A375 (cell line): ENCODE data around the gene VWA1. TPM values are rescaled to one million over a fixed set of nuclear protein-coding genes. Genes with fewer than 3 reads are reported as not detected.

Source experiments
- total RNA-seq: library from RNA; depleted of rRNA; stranded (reverse); fragments of >200 nt; shearing (Covaris generic); gene quantifications from 2 replicates; pipeline ENCODE4 v1.2.3, GENCODE V29; 2014; rRNA removed

Gene VWA1, protein sequence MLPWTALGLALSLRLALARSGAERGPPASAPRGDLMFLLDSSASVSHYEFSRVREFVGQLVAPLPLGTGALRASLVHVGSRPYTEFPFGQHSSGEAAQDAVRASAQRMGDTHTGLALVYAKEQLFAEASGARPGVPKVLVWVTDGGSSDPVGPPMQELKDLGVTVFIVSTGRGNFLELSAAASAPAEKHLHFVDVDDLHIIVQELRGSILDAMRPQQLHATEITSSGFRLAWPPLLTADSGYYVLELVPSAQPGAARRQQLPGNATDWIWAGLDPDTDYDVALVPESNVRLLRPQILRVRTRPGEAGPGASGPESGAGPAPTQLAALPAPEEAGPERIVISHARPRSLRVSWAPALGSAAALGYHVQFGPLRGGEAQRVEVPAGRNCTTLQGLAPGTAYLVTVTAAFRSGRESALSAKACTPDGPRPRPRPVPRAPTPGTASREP
- total RNA-seq = 1.9 and 4.9 TPM in 2 replicates

DNA sequence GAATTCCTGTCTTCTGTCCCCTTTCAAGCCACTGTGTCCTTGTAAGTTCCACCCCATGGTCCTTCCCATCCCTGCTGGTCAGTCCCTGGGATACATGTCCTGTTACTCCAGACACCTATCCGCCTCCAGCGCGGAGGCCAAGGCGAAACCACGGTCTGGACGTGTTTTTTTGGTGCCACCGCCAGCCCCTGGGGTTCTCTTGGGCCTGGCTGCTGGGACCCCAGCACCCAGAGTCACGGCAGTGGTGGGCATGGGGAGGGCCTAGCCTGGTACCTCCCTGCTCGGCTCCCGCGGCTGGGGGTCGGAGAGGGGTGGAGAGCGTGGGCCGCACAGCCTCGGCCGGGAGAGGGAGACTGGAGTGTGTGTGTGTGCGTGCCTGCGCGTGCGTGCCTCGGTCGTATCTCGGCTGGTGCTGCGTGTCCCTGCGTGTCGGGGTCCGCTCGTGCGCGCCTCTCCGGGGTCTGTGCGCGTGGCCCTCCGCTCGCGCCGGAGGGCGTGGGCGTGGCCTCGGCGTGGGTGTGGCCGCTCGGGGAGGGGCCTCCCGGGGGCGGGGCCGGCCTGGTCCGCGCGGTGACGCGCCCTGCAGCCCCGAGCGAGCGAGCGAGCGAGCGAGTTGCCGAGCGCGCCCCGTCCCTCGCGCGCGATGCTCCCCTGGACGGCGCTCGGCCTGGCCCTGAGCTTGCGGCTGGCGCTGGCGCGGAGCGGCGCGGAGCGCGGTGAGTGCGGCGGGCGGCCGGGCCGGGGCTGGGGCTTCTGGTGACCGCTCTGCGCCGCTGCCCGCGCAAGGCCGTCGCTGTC, at the start of gene VWA1:
Gene VWA1, plus strand, starts transcription at position 585 of the 798 bp plus-strand sequence. Its CDS starts 59 bp downstream, at position 644.

DNA sequence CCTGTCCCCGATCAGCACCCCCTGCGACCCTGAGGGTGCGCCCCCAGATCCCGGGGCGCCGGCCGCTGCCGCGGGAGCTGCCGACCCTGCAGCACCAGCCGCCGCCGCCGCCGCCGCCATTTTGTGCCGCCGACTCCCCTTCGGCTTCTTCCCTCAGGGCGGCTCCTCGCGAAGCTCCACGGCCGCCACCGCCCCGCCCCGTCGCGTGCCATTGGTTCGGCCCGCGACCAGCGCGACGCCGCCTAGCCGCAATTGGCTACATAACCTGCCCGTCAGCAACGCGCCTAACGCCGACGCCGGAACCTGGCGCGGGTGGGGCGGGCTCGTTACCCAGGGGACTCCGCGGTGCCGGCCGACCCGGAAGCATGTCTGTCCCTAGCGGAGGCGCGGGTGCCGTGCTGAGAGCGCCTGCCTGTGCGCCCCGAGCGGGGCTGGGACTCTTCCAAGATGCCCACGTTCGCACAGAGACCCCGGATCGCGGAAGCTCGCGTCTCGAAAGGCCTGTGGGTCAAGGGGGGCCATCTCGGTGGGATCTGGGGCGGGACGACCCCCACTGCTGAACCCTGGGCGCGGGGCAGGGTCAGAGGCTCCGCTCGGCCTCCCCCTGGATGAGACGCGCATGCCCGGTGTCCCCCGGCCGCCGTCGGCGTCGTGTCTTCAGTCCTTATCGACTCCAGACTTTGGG, 36.2 kb upstream of the VWA1 start, which contains the start of gene CCNL2:
Gene CCNL2, minus strand, starts transcription at position 149 of the 685 bp plus-strand sequence. Its CDS starts 29 bp downstream, at position 120.

DNA sequence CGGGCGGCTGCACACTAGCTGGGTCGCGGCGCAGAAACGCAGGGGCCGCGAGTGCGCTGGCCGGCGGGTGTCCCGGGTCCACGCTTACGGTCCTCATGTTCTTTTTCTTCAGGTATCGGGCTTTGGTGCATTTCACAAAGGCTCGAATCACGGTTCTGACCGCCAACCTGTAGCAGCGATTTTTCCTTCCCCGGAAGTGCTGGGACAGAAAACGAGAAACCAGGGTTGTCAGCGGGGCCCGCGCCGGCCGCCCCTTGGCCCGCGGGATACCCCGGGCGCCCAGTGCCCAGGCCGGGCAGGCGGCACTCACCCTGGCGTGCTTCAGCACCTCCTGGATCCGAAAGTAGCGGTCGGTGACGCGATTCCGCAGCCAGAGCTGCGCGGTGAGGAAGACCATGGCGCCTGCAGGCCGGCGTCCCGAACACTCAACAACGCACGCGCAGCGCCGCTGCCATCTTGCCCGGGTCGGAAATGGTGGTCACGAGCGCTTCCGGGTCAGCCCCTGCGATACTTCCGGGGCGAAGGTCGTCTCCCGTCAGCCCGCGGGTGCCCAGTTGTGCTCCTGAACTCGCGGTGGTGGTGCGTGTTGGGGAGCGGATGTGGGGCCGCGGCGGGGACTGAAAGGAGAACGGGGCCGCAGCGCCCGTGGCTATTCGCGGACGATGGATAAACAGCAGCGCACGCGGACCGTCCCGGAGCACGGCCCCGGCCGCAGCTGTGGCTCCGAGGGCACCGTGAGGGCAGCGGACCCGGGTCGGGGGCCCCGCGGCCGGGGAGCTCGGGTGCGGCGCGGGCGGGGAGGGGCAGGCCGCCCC, 28.5 kb upstream of the VWA1 start, which contains the start of gene MRPL20:
Gene MRPL20, minus strand, starts transcription at position 473 of the 815 bp plus-strand sequence. Its CDS starts 76 bp downstream, at position 397.

DNA sequence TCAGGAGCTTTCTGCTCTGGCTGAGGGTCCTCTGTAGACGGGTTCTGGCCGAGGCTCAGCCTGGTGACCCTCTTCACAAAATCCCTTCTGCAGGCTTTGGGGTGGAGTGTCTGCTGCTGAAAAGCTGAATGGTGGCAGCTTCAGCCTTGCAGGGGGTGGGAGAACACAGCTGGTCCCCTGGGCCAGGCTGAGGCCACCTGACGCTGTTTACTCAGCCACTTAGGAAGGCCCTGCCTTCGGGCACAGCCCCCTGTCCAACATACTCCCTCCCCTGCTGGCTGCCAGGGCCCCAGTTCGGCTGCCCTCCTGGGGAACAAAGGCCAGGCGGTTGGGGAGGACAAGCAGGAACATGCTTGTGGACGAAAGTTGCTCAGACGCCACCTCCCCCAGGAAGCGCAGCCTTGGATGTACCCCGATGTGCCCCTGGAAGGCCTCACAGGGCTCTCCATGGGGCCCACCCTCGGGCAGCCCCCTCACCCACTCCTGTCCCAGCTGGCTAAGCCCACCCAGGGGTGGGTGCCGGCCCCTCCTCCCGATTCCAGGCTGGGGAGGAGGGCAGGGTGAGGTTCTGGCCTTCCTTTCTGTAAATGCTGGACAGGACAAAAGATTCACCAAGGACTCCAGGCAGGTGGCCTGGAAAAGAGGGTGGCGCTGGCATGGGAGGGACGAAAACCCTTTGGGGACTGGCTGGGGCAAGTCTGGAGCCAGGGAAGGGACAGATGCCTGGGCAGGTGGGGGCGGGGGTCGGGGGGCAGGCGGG, 14.2 kb upstream of the VWA1 start, which contains the start of gene ANKRD65:
Gene ANKRD65, minus strand, starts transcription at position 130 of the 760 bp plus-strand sequence. CDS start 271 bp downstream, outside the sequence.

DNA sequence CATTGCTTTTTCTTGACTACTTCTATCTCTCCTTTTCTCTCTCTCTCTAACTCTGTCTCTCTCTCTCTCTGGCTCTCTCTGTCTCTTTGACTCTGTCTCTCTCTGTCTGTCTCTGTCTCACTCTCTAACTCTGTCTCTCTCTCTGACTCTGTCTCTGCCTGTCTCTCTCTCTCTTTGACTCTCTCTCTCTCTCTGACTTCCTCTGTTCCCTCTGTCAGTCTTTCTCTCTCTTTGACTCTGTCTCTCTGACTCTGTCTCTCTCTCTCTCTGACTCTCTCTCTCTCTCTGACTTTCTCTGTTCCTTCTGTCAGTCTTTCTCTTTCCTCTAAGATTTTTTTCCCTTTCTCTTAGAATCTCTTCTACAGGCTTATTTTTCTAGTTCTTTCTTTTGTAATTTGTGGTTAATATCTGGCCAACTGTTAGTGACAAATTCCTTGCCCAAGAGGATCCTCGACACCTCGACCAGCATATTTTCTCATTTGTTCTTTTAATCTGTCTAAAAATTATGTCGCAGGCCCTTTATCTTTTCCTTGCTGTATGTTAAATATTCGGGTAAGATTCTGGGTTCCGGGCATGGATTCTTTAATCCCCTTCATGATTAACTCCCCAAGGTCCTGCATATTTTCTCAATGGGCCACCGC, 13.7 kb downstream of the VWA1 start, which contains the start of gene ATAD3C:
Gene ATAD3C, plus strand, starts transcription at position 591 of the 641 bp plus-strand sequence. CDS start 995 bp downstream, outside the sequence.

DNA sequence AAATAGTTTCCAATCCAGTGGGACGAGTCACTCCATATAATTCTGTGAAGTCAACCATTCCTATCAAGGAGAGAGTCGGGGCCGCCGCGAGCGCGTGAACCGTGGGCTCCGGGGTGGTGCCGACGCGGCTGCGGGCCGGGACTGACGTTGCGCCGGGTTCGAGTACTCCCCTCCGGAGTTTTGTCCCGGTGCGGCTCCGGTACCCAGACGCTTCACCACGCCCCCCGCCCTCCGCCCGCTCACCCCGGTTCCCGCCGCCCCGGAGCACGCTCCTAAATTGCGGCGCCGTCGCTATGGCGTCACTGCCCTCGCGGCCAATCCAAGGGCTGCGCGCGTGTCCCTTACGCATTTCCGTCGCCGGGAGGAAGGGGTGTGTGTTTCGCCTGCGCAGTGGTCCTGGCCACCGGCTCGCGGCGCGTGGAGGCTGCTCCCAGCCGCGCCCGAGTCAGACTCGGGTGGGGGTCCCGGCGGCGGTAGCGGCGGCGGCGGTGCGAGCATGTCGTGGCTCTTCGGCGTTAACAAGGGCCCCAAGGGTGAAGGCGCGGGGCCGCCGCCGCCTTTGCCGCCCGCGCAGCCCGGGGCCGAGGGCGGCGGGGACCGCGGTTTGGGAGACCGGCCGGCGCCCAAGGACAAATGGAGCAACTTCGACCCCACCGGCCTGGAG, 36.0 kb downstream of the VWA1 start, which contains the start of gene ATAD3B:
Gene ATAD3B, plus strand, starts transcription at position 377 of the 664 bp plus-strand sequence. Its CDS starts 120 bp downstream, at position 497.

Other genes starting within 250 kb of the VWA1 start
- gene TNFRSF18, start 229.1 kb upstream of the VWA1 start, total RNA-seq = not detected in 2 replicates
- not detected in 2 replicates for gene TNFRSF4, start 221.5 kb upstream of the VWA1 start, total RNA-seq
- 86.0 and 88.9 TPM in 2 replicates for gene SDF4, start 203.7 kb upstream of the VWA1 start, total RNA-seq
- gene B3GALT6, start 203.5 kb upstream of the VWA1 start, total RNA-seq = 28.7 and 31.5 TPM in 2 replicates
- 2.5 and 7.0 TPM in 2 replicates for gene C1QTNF12, start 189.0 kb upstream of the VWA1 start, total RNA-seq
- gene UBE2J2, start 161.8 kb upstream of the VWA1 start, total RNA-seq = 97.6 and 120 TPM in 2 replicates
- 1.2 and 2.1 TPM in 2 replicates for gene SCNN1D, start 155.3 kb upstream of the VWA1 start, total RNA-seq
- gene ACAP3, start 127.8 kb upstream of the VWA1 start, total RNA-seq = 30.1 and 39.1 TPM in 2 replicates
- gene PUSL1, start 127.1 kb upstream of the VWA1 start, total RNA-seq = 34.9 and 47.2 TPM in 2 replicates
- gene INTS11, start 111.0 kb upstream of the VWA1 start, total RNA-seq = 138 and 141 TPM in 2 replicates
- gene CPTP, start 110.9 kb upstream of the VWA1 start, total RNA-seq = 18.9 and 23.5 TPM in 2 replicates
- 0.30 and 0.56 TPM in 2 replicates for gene TAS1R3, start 104.4 kb upstream of the VWA1 start, total RNA-seq
- 115 TPM in 2 replicates for gene DVL1, start 86.3 kb upstream of the VWA1 start, total RNA-seq
- 0.77 TPM in 1 of 2 replicates, not detected in the other for gene MXRA8, start 77.1 kb upstream of the VWA1 start, total RNA-seq
- gene AURKAIP1, start 60.5 kb upstream of the VWA1 start, total RNA-seq = 307 and 311 TPM in 2 replicates
- 221 and 241 TPM in 2 replicates for gene CCNL2, start 36.4 kb upstream of the VWA1 start, total RNA-seq
- 286 and 336 TPM in 2 replicates for gene MRPL20, start 28.4 kb upstream of the VWA1 start, total RNA-seq
- gene ANKRD65, start 14.4 kb upstream of the VWA1 start, total RNA-seq = not detected in 2 replicates
- not detected in 2 replicates for gene ATAD3C, start 14.0 kb downstream of the VWA1 start, total RNA-seq
- 52.9 and 59.0 TPM in 2 replicates for gene ATAD3B, start 36.1 kb downstream of the VWA1 start, total RNA-seq
- 102 and 114 TPM in 2 replicates for gene ATAD3A, start 76.5 kb downstream of the VWA1 start, total RNA-seq
- 0.27 TPM in 1 of 2 replicates, not detected in the other for gene TMEM240, start 104.9 kb downstream of the VWA1 start, total RNA-seq
- gene SSU72, start 139.2 kb downstream of the VWA1 start, total RNA-seq = 106 and 107 TPM in 2 replicates
- gene FNDC10, start 164.4 kb downstream of the VWA1 start, total RNA-seq = 3.6 and 6.1 TPM in 2 replicates
- gene MIB2, start 179.8 kb downstream of the VWA1 start, total RNA-seq = 56.6 and 59.9 TPM in 2 replicates
- 0.08 and 1.4 TPM in 2 replicates for gene MMP23B, start 196.5 kb downstream of the VWA1 start, total RNA-seq
- gene CDK11B, start 223.3 kb downstream of the VWA1 start, total RNA-seq = 21.3 and 22.3 TPM in 2 replicates